ENCODE data around the gene USP22. TPM values are rescaled to one million over a fixed set of nuclear protein-coding genes. Genes with fewer than 3 reads are reported as not detected.
"Not testable (repeated sequence)": the region's sequence is repeated elsewhere in the genome, so short reads cannot be mapped to it uniquely, and the experiment has no call there.

USP22 gene
- total RNA-seq, 2 experiments from 2014 or later, result 147 to 162 TPM

- DNase-seq, result no peak
- Mint-ChIP-seq H3K4me1 (no peaks in the 10 kb centered on the region), H3K9me3 (no peaks in the 10 kb centered on the region), H3K27me3 (peaks cover 4% of the 10 kb centered on the region), H3K27ac (no peak overlapping the region), H3K36me3 (ENCODE audit: low read depth) (no peaks in the 10 kb centered on the region), H3K4me3 (no peak overlapping the region)
- POLR2A ChIA-PET, result no interaction called here
- CTCF ChIA-PET, result interaction anchor here (0.7 kb wide), 1 partner anchor 257 kb away, joined by 3 read pairs; no protein-coding TSS in a partner anchor
Measured at GRCh38 chr17:20982589-20983358, 60.0 kb downstream of the USP22 start.

GRCh38 chr17:20981046-20981920 lies 61.5 kb downstream of the USP22 start:
- ChIA-PET POLR2A (no interaction called here), CTCF (no interaction called here)
- peaks cover 8% of the 10 kb centered on the region for H3K27me3 Mint-ChIP-seq
- H3K4me1 Mint-ChIP-seq, result no peaks in the 10 kb centered on the region
- H3K36me3 Mint-ChIP-seq (ENCODE audit: low read depth), result no peaks in the 10 kb centered on the region
- no peaks in the 10 kb centered on the region for H3K9me3 Mint-ChIP-seq
- no peak overlapping the region for H3K4me3 Mint-ChIP-seq
- H3K27ac Mint-ChIP-seq, result no peak overlapping the region
- no peak for DNase-seq

- CTCF ChIA-PET, result no interaction called here
- POLR2A ChIA-PET, result no interaction called here
- H3K36me3 Mint-ChIP-seq (ENCODE audit: low read depth), result no peaks in the 10 kb centered on the region
- no peak for DNase-seq
- no peak overlapping the region for H3K27ac Mint-ChIP-seq
- no peaks in the 10 kb centered on the region for H3K4me1 Mint-ChIP-seq
- peaks cover 12% of the 10 kb centered on the region for H3K27me3 Mint-ChIP-seq
- no peaks in the 10 kb centered on the region for H3K9me3 Mint-ChIP-seq
- no peak overlapping the region for H3K4me3 Mint-ChIP-seq
Measured at GRCh38 chr17:20979792-20980083, 63.1 kb downstream of the USP22 start.

- CTCF ChIA-PET, result interaction anchor here (0.6 kb wide), 1 partner anchor 13 kb away, joined by 3 read pairs; no protein-coding TSS in a partner anchor
- peaks cover 14% of the 10 kb centered on the region for H3K27me3 Mint-ChIP-seq
- H3K9me3 Mint-ChIP-seq; H3K27ac Mint-ChIP-seq; POLR2A ChIA-PET; DNase-seq; H3K36me3 Mint-ChIP-seq (ENCODE audit: low read depth); H3K4me3 Mint-ChIP-seq; H3K4me1 Mint-ChIP-seq: not testable (repeated sequence)
Measured at GRCh38 chr17:20979007-20979791, 63.6 kb downstream of the USP22 start.

- DNase-seq; H3K9me3 Mint-ChIP-seq; H3K4me3 Mint-ChIP-seq; H3K4me1 Mint-ChIP-seq; H3K27ac Mint-ChIP-seq; CTCF ChIA-PET; POLR2A ChIA-PET; H3K36me3 Mint-ChIP-seq (ENCODE audit: low read depth): not testable (repeated sequence)
- peaks cover 17% of the 10 kb centered on the region for H3K27me3 Mint-ChIP-seq
Measured at GRCh38 chr17:20977609-20978253, 65.1 kb downstream of the USP22 start.

- H3K9me3 Mint-ChIP-seq, result no peaks in the 10 kb centered on the region
- H3K27me3 Mint-ChIP-seq, result peaks cover 17% of the 10 kb centered on the region
- no peak overlapping the region for H3K27ac Mint-ChIP-seq
- POLR2A ChIA-PET, result no interaction called here
- no peaks in the 10 kb centered on the region for H3K4me1 Mint-ChIP-seq
- no peak for DNase-seq
- no peaks in the 10 kb centered on the region for H3K36me3 Mint-ChIP-seq (ENCODE audit: low read depth)
- H3K4me3 Mint-ChIP-seq, result no peak overlapping the region
- CTCF ChIA-PET, result interaction anchor here (0.6 kb wide), 2 partner anchors 17 to 19 kb away, joined by 3 read pairs; no protein-coding TSS in a partner anchor
Measured at GRCh38 chr17:20975566-20975965, 67.2 kb downstream of the USP22 start.

GRCh38 chr17:20970329-20970728 lies 72.5 kb downstream of the USP22 start:
- CTCF ChIA-PET, result interaction anchor here (1.5 kb wide), 1 partner anchor 18 kb away, joined by 4 read pairs; no protein-coding TSS in a partner anchor
- no peaks in the 10 kb centered on the region for H3K4me1 Mint-ChIP-seq
- POLR2A ChIA-PET, result no interaction called here
- H3K27me3 Mint-ChIP-seq, result peaks cover 8% of the 10 kb centered on the region
- no peak overlapping the region for H3K4me3 Mint-ChIP-seq
- no peaks in the 10 kb centered on the region for H3K9me3 Mint-ChIP-seq
- no peak overlapping the region for H3K27ac Mint-ChIP-seq
- no peak for DNase-seq
- no peaks in the 10 kb centered on the region for H3K36me3 Mint-ChIP-seq (ENCODE audit: low read depth)

GRCh38 chr17:20968913-20969616 lies 73.7 kb downstream of the USP22 start:
- ChIA-PET POLR2A (no interaction called here), CTCF (no interaction called here)
- H3K36me3 Mint-ChIP-seq (ENCODE audit: low read depth), result no peaks in the 10 kb centered on the region
- H3K4me1 Mint-ChIP-seq, result no peaks in the 10 kb centered on the region
- no peak overlapping the region for H3K4me3 Mint-ChIP-seq
- no peak overlapping the region for H3K27ac Mint-ChIP-seq
- no peaks in the 10 kb centered on the region for H3K9me3 Mint-ChIP-seq
- H3K27me3 Mint-ChIP-seq, result peaks cover 9% of the 10 kb centered on the region
- DNase-seq, result no peak

GRCh38 chr17:20967776-20968175 lies 75.0 kb downstream of the USP22 start:
- Mint-ChIP-seq H3K9me3 (no peaks in the 10 kb centered on the region), H3K27me3 (peaks cover 7% of the 10 kb centered on the region), H3K27ac (no peak overlapping the region), H3K36me3 (ENCODE audit: low read depth) (no peaks in the 10 kb centered on the region), H3K4me1 (no peaks in the 10 kb centered on the region), H3K4me3 (no peak overlapping the region)
- CTCF ChIA-PET, result no interaction called here
- POLR2A ChIA-PET, result no interaction called here
- DNase-seq, result no peak

- DNase-seq, result no peak
- Mint-ChIP-seq H3K36me3 (ENCODE audit: low read depth) (no peaks in the 10 kb centered on the region), H3K4me3 (no peak overlapping the region), H3K4me1 (no peaks in the 10 kb centered on the region), H3K27ac (no peak overlapping the region), H3K9me3 (no peaks in the 10 kb centered on the region), H3K27me3 (peaks cover 8% of the 10 kb centered on the region)
- ChIA-PET CTCF (no interaction called here), POLR2A (no interaction called here)
Measured at GRCh38 chr17:20966870-20967269, 75.9 kb downstream of the USP22 start.

- Mint-ChIP-seq H3K27ac (no peak overlapping the region), H3K27me3 (peaks cover 11% of the 10 kb centered on the region), H3K36me3 (ENCODE audit: low read depth) (no peaks in the 10 kb centered on the region), H3K4me3 (no peak overlapping the region), H3K9me3 (no peaks in the 10 kb centered on the region), H3K4me1 (no peaks in the 10 kb centered on the region)
- CTCF ChIA-PET, result no interaction called here
- POLR2A ChIA-PET, result no interaction called here
- no peak for DNase-seq
Measured at GRCh38 chr17:20965492-20965891, 77.3 kb downstream of the USP22 start.

GRCh38 chr17:20961586-20961985 lies 81.2 kb downstream of the USP22 start:
- H3K4me3 Mint-ChIP-seq, result no peak overlapping the region
- no peaks in the 10 kb centered on the region for H3K9me3 Mint-ChIP-seq
- ChIA-PET CTCF (no interaction called here), POLR2A (no interaction called here)
- H3K4me1 Mint-ChIP-seq, result no peaks in the 10 kb centered on the region
- H3K36me3 Mint-ChIP-seq (ENCODE audit: low read depth), result no peaks in the 10 kb centered on the region
- no peak for DNase-seq
- H3K27me3 Mint-ChIP-seq, result peaks cover 33% of the 10 kb centered on the region
- H3K27ac Mint-ChIP-seq, result no peak overlapping the region
